Adrenal gland (tissue), 5 donors: ENCODE measurements around the gene CFHR3.

Source experiments
- CTCF ChIP-seq, 6 experiments: fragments of 450-650 bp in 4 of 6; fragments of 200-600 bp in 2 of 6; sonication (generic) in 1 of 6; IDR thresholded peaks; 1 replicate in 5 of 6; 2 replicates in 1 of 6; pipeline versions ENCODE4 v1.5.1 to v1.8.0; 2016 to 2021; ENCODE audit warnings: antibody characterized with exemption in 6 of 6, mild to moderate bottlenecking in 2 of 6, moderate library complexity in 1 of 6
- POLR2A ChIP-seq, 2 donors: fragments of 450-650 bp; IDR thresholded peaks; one replicate each; pipeline ENCODE4 v1.6.1; 2017; ENCODE audit warnings: antibody characterized with exemption in 2 of 2, mild to moderate bottlenecking in 2 of 2, moderate library complexity in 1 of 2
- donor health status: DM: no; HTN: no; CAD: no.

GRCh38 chr1:196734006-196734405 lies 40.6 kb upstream of the CFHR3 start:
- TF ChIP-seq CTCF (IDR thresholded peaks at IDR 0.05) (no peak), POLR2A (IDR thresholded peaks at IDR 0.05) (no peak)
